Activated CD4-positive, alpha-beta memory T cell treated with anti-CD3 and anti-CD28 coated beads, Interleukin-2, amount 10 ng/mL, durations not matched to agents 7 days and 5 days (primary cell): ENCODE data around the gene CDH4. TPM values are rescaled to one million over a fixed set of nuclear protein-coding genes. Genes with fewer than 3 reads are reported as not detected.

Experiments
- CTCF ChIA-PET: fragments of 350-600 bp; sonication (Branson Sonifier 250); formaldehyde crosslinking; loops from one replicate; lab custom pipeline; 2021; ENCODE audit warnings: antibody characterized with exemption, inconsistent platforms; lab: Charles Lee
- POLR2A ChIA-PET: fragments of 350-600 bp; sonication (Branson Sonifier 250); formaldehyde crosslinking; loops from one replicate; lab custom pipeline; 2021; ENCODE audit warnings: antibody characterized with exemption; lab: Charles Lee
- DNase-seq: peaks from one replicate; pipeline ENCODE4 v3.0.0-alpha.2; 2020
- H3K27ac Mint-ChIP-seq: one replicate; pipeline ENCODE4 v1.8.0; 2021; ENCODE audit warnings: mild to moderate bottlenecking, mixed read lengths
- H3K27me3 Mint-ChIP-seq: one replicate; pipeline ENCODE4 v1.8.0; 2021; ENCODE audit warnings: mixed read lengths
- H3K36me3 Mint-ChIP-seq: one replicate; pipeline ENCODE4 v1.8.0; 2021; ENCODE audit warnings: low read depth, mixed read lengths
- H3K4me1 Mint-ChIP-seq: one replicate; pipeline ENCODE4 v1.8.0; 2021; ENCODE audit warnings: mixed read lengths
- H3K4me3 Mint-ChIP-seq: one replicate; pipeline ENCODE4 v1.8.0; 2021; ENCODE audit warnings: mild to moderate bottlenecking, mixed read lengths
- H3K9me3 Mint-ChIP-seq: one replicate; pipeline ENCODE4 v1.8.0; 2021; ENCODE audit warnings: mixed read lengths
- total RNA-seq, 2 experiments: library from RNA; stranded (reverse); gene quantifications; one replicate each; pipeline ENCODE4 v1.2.3, GENCODE V29; 2021

The CDH4 gene
- total RNA-seq, 2 experiments from 2014 or later, result 0.15 to 0.20 TPM

DNA sequence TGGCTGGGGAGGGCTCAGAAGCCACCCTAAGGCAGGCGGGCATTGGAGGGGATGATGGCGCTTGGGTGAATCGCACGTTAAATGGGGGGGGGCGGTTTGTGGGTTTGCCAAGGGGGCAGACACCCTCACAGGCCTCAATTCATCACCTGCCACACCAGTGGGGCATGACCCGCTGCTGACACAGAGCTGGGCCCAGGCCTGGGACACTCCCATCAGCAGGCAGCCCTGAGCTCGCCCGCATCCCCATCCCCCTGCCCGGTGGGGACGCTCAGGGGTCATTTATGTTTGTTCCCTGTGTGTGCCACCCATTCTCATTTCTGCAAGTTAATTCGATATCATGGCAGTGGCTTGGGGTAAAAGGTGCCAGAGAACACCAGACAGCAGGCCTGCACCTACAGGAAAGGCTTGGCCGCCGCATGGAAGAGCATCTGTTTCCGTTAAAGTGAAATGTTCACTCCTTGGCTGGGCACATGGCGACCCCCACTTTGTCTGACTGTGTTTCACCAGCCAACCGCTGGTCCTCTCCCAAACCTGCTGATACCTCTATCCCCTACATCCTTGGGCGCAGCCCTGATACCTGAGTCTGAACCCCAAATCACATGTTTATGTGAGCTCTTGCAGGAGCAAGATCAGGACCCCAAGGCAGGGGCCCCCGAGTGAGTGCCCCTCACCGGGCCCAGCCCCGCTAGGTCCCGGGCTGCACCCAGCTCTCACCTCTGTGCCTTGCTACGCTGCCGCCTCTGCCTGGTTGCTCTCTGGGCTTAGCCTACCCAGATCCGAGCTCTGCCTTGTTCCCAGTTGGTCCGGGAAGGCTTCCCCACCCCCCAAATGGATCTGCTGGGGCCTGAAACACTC lies 564.8 kb downstream of the CDH4 start:
- Mint-ChIP-seq H3K36me3 (no peaks in the 10 kb centered on the region), H3K4me1 (no peaks in the 10 kb centered on the region), H3K4me3 (no peak overlapping the region), H3K9me3 (no peaks in the 10 kb centered on the region), H3K27me3 (no peaks in the 10 kb centered on the region), H3K27ac (no peak overlapping the region)
- DNase-seq, result no peak
- ChIA-PET CTCF (no interaction called here), POLR2A (no interaction called here)

GRCh38 chr20:61817575-61817974 lies 565.5 kb downstream of the CDH4 start:
- POLR2A ChIA-PET, result no interaction called here
- Mint-ChIP-seq H3K27me3 (no peaks in the 10 kb centered on the region), H3K36me3 (no peaks in the 10 kb centered on the region), H3K4me1 (no peaks in the 10 kb centered on the region), H3K4me3 (no peak overlapping the region), H3K27ac (no peak overlapping the region), H3K9me3 (no peaks in the 10 kb centered on the region)
- CTCF ChIA-PET, result no interaction called here
- no peak for DNase-seq

DNA sequence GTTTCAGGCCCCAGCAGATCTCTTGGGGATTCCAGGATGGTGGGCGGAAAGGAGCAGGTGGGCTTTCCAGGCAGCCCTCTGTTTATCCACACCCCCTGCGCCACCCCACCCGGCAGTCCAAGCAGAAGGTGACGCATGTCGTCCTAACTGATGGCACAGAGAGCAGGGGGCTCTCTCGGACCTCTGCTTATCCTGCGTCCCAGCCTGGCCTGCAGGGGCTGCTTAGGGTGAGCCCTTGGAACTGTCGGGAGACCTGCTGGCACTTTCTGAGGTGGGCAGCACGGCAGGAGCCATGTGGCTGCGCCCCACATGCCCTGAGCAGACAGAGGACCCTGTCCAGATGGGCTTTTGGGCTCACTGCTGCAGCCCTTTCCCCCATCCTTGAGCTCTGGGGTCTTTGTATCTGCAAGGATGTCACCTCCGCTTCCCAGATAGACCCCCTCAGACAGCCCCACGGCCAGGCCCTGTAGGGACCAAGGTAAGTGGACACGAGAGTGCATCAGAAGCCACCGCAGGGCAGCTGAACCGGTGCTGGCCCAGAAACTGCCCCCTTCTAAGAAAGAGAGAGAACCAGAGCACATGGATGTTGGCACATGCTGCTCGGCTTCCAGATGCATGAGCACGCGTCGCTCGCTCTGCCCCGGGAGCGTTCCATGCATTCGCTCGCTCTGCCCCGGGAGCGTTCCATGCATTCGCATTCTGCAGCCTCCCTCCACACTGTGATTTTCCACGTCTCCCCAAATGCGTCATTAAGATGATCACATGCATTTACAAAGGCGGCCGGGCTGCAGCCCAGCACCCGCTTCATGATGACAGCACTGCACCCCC lies 566.9 kb downstream of the CDH4 start:
- POLR2A ChIA-PET, result no interaction called here
- H3K4me1 Mint-ChIP-seq, result no peaks in the 10 kb centered on the region
- no peaks in the 10 kb centered on the region for H3K27me3 Mint-ChIP-seq
- no peak overlapping the region for H3K27ac Mint-ChIP-seq
- no peak for DNase-seq
- H3K36me3 Mint-ChIP-seq, result no peaks in the 10 kb centered on the region
- CTCF ChIA-PET, result no interaction called here
- no peak overlapping the region for H3K4me3 Mint-ChIP-seq
- H3K9me3 Mint-ChIP-seq, result peaks cover 4% of the 10 kb centered on the region

GRCh38 chr20:61819574-61819846 lies 567.4 kb downstream of the CDH4 start:
- Mint-ChIP-seq H3K36me3 (no peaks in the 10 kb centered on the region), H3K9me3 (peaks cover 4% of the 10 kb centered on the region), H3K27me3 (no peaks in the 10 kb centered on the region), H3K4me3 (no peak overlapping the region), H3K27ac (no peak overlapping the region), H3K4me1 (no peaks in the 10 kb centered on the region)
- ChIA-PET POLR2A (no interaction called here), CTCF (no interaction called here)
- DNase-seq, result no peak

DNA sequence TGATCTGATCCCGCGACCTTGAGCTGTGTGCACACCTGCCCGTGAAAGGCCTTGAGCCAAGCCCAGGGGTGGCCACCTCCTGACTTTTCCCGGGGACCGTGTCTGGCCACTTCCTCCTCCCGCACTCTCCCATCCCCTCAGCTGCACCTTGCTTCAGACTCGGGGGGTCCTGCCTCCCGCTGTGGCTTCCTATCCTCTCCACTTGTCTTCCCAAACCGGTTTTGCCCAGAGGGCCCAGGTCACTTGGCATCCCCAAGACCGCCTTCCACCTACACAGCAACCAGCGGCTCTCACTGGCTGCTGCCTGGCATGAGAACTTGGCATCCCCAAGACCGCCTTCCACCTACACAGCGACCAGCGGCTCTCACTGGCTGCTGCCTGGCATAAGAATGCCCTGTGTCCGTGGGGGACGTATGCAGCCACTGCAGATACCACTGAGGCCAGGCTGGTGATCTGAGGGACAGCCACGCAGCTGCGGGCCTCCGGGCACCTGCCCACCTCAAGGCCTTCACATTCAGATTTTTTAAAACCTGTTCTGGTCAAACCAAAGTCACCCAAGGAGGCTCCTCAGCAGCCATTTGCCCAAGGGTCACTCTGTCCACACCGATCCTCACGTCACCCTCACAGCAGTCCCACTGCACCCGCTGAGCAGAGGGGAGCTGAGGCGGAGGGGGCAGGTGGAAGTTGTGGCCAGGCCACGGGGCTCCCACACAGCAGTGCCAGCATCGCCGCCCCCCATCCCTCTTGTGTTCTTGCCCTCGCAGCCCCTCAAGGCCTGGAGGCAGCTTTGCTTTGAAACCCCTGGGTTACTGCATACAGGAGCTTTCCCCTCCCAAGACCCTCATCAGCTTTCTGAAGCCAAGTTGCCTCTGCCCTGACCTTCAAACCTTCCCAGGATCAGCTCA lies 568.1 kb downstream of the CDH4 start:
- ChIA-PET CTCF (no interaction called here), POLR2A (no interaction called here)
- Mint-ChIP-seq H3K27ac (no peak overlapping the region), H3K36me3 (no peaks in the 10 kb centered on the region), H3K9me3 (peaks cover 4% of the 10 kb centered on the region), H3K27me3 (no peaks in the 10 kb centered on the region), H3K4me3 (no peak overlapping the region), H3K4me1 (no peaks in the 10 kb centered on the region)
- DNase-seq, result no peak

GRCh38 chr20:61821735-61822134 lies 569.7 kb downstream of the CDH4 start:
- ChIA-PET POLR2A (no interaction called here), CTCF (no interaction called here)
- no peaks in the 10 kb centered on the region for H3K27me3 Mint-ChIP-seq
- no peak for DNase-seq
- H3K27ac Mint-ChIP-seq, result no peak overlapping the region
- no peaks in the 10 kb centered on the region for H3K4me1 Mint-ChIP-seq
- H3K9me3 Mint-ChIP-seq, result peaks cover 4% of the 10 kb centered on the region
- no peak overlapping the region for H3K4me3 Mint-ChIP-seq
- H3K36me3 Mint-ChIP-seq, result no peaks in the 10 kb centered on the region

GRCh38 chr20:61822396-61822795 lies 570.3 kb downstream of the CDH4 start:
- DNase-seq, result no peak
- CTCF ChIA-PET, result no interaction called here
- POLR2A ChIA-PET, result no interaction called here
- H3K36me3 Mint-ChIP-seq, result no peaks in the 10 kb centered on the region
- no peak overlapping the region for H3K27ac Mint-ChIP-seq
- no peak overlapping the region for H3K4me3 Mint-ChIP-seq
- H3K9me3 Mint-ChIP-seq, result peaks cover 4% of the 10 kb centered on the region
- no peaks in the 10 kb centered on the region for H3K4me1 Mint-ChIP-seq
- no peaks in the 10 kb centered on the region for H3K27me3 Mint-ChIP-seq

DNA sequence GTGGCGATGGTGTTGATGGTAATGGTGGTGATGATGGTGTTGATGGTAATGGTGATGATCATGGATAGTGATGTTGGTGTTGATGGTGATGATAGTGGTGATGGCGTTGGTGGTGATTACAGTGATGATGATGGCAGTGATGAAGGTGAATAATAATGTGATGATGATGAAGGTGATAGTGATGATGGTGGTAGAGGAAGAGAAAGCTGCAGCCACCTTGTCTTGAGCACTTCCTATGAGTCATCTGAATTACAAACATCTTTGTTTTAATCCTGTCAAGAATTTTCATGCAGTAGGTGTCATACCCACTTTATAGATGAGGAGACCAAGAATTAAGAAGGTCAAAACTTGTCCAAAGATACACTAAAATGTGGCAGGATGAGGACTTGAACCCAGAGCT lies 571.2 kb downstream of the CDH4 start:
- CTCF ChIA-PET, result no interaction called here
- POLR2A ChIA-PET, result no interaction called here
- DNase-seq, result no peak
- no peaks in the 10 kb centered on the region for H3K27me3 Mint-ChIP-seq
- no peaks in the 10 kb centered on the region for H3K36me3 Mint-ChIP-seq
- no peak overlapping the region for H3K4me3 Mint-ChIP-seq
- no peaks in the 10 kb centered on the region for H3K4me1 Mint-ChIP-seq
- no peak overlapping the region for H3K27ac Mint-ChIP-seq
- peaks cover 4% of the 10 kb centered on the region for H3K9me3 Mint-ChIP-seq

DNA sequence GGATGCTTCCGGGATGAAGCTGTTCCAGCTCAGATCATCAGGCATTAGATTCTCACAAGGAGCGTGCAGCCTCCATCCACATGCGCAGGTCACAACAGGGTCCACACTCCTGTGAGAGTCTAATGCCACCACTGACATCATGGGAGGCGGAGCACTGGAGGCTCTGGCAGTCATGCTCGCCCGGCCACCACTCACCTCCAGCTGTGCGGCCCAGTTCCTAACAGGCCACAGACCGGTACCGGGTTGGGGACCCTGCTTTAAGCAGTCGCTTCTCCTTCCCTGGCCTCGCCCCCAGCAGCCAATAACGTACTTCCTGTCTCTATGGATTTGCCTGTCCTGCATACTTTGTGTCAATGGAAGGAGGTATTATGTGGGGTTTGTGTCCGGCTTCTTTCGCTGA lies 576.8 kb downstream of the CDH4 start:
- no peaks in the 10 kb centered on the region for H3K27me3 Mint-ChIP-seq
- no peaks in the 10 kb centered on the region for H3K36me3 Mint-ChIP-seq
- H3K4me1 Mint-ChIP-seq, result no peaks in the 10 kb centered on the region
- CTCF ChIA-PET, result no interaction called here
- POLR2A ChIA-PET, result no interaction called here
- DNase-seq, result no peak
- H3K9me3 Mint-ChIP-seq, result no peaks in the 10 kb centered on the region
- H3K27ac Mint-ChIP-seq, result no peak overlapping the region
- H3K4me3 Mint-ChIP-seq, result no peak overlapping the region

GRCh38 chr20:61829526-61829925 lies 577.5 kb downstream of the CDH4 start:
- no peak overlapping the region for H3K4me3 Mint-ChIP-seq
- CTCF ChIA-PET, result no interaction called here
- H3K27ac Mint-ChIP-seq, result no peak overlapping the region
- H3K9me3 Mint-ChIP-seq, result no peaks in the 10 kb centered on the region
- no peaks in the 10 kb centered on the region for H3K36me3 Mint-ChIP-seq
- POLR2A ChIA-PET, result no interaction called here
- H3K4me1 Mint-ChIP-seq, result no peaks in the 10 kb centered on the region
- no peaks in the 10 kb centered on the region for H3K27me3 Mint-ChIP-seq
- no peak for DNase-seq

GRCh38 chr20:61830241-61830930 lies 578.3 kb downstream of the CDH4 start:
- Mint-ChIP-seq H3K27me3 (no peaks in the 10 kb centered on the region), H3K4me1 (no peaks in the 10 kb centered on the region), H3K9me3 (no peaks in the 10 kb centered on the region), H3K4me3 (no peak overlapping the region), H3K36me3 (no peaks in the 10 kb centered on the region), H3K27ac (no peak overlapping the region)
- DNase-seq, result no peak
- ChIA-PET CTCF (no interaction called here), POLR2A (no interaction called here)

DNA sequence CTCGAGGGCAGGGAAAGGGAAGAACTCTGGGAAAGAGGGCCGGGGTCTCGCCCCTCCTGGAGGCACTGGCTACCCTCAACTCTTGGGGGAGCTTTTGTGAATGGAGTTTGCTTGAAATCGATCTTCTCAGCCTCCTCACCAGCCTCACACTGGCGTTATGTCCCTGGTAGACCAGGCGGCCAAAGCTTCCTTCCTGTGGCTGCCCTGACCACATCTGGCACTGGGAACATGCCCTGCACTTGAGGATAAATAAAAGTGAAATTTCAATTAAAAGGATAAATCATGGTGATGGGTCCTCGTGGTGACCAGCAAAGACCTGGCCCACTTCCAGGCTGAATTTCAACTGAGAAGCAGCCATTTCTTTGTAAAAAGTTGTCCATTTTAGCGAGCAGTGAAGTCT lies 578.9 kb downstream of the CDH4 start:
- no peak overlapping the region for H3K27ac Mint-ChIP-seq
- H3K36me3 Mint-ChIP-seq, result no peaks in the 10 kb centered on the region
- no peaks in the 10 kb centered on the region for H3K27me3 Mint-ChIP-seq
- CTCF ChIA-PET, result no interaction called here
- POLR2A ChIA-PET, result no interaction called here
- DNase-seq, result no peak
- H3K4me1 Mint-ChIP-seq, result no peaks in the 10 kb centered on the region
- no peaks in the 10 kb centered on the region for H3K9me3 Mint-ChIP-seq
- no peak overlapping the region for H3K4me3 Mint-ChIP-seq

DNA sequence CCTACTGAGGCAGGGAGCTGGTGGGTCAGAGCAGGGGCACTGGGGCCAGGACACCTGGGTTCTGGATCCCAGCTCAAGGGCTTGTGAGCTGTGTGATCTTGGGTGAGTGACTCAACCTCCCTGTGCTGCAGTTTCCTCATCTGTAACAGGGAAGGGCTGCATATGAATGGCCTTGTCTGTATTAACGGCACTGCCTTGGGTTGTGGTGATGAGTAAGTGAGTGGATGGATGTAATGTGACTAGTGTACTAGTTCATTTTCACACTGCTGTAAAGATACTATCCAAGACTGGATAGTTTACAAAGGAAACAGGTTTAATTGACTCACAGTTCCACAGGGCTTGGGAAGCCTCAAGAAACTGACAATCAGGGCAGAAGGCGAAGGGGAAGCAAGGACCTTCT lies 580.1 kb downstream of the CDH4 start:
- POLR2A ChIA-PET, result no interaction called here
- H3K27me3 Mint-ChIP-seq, result no peaks in the 10 kb centered on the region

More for the DNA sequence above, 580.1 kb downstream of the CDH4 start:
- no peak for DNase-seq
- no peaks in the 10 kb centered on the region for H3K36me3 Mint-ChIP-seq
- no peaks in the 10 kb centered on the region for H3K4me1 Mint-ChIP-seq
- H3K27ac Mint-ChIP-seq, result no peak overlapping the region
- CTCF ChIA-PET, result no interaction called here
- H3K9me3 Mint-ChIP-seq, result no peaks in the 10 kb centered on the region
- H3K4me3 Mint-ChIP-seq, result no peak overlapping the region
